HG03159 (cell line): ENCODE data around the gene RPS26.
A peak's percentile ranks its signal among the peaks of the same experiment; 100 is the strongest.
"Not testable (repeated sequence)": the region's sequence is repeated elsewhere in the genome, so short reads cannot be mapped to it uniquely, and the experiment has no call there.

Source experiments
- ATAC-seq: cut with Tn5 transposase; IDR thresholded peaks from one replicate; pipeline ENCODE4 v1.9.1; 2021; ENCODE audit warnings: mild to moderate bottlenecking, moderate library complexity; ENCODE audit not compliant: unreplicated experiment

The RPS26 gene

GRCh38 chr12:56041552-56042429, at the start of gene RPS26:
Gene RPS26, plus strand, starts transcription at chr12:56041918. Its CDS starts 249 bp downstream, at chr12:56042167.
- ATAC-seq: peak; percentile 96

GRCh38 chr12:55993230-55993853, 48.4 kb upstream of the RPS26 start:
- no peak for ATAC-seq

GRCh38 chr12:55995366-55995765, 46.4 kb upstream of the RPS26 start:
- no peak for ATAC-seq

GRCh38 chr12:55996201-55996714, 45.5 kb upstream of the RPS26 start:
- ATAC-seq: no peak

DNA sequence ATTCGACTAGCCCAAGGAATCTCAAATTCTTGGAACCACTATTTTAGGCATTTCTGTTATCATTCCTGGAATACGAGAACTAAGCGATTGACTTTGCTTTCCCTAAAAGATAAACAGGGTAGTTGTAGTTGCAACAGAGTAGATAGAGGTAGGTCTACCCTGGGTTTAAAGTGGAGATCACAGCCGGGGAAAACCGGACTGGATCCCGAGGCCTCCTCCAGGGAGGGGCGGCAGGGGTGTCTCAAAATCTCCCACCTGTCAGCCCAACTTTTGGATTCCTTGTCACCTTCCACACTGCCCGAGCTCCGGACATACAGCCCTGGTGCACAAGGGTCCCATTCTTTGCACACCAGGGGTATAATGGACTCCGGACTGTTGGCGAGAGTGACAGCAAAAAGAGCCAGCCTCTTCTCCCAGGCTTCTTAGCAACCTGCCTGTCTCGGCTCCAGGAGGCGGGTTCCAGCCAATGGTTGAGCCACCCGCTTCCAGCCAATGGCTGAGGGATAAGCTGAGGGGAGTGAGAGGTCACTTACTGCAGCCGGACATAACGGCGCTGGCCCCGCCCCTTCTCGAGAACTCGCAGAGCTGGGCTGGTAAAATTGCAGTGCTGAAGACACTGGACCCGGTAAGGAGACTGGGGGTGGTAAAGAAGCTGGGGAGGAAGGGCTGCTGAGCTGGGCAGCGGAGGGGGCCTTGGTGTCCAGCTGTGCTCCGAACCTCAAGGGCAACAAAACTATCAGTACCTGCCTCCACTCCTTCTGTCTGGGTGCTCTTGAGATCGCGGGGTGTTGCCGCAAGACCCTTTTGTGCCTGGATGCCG, 44.8 kb upstream of the RPS26 start, which contains the start of gene SUOX:
Gene SUOX, plus strand, starts transcription at position 562 of the 820 bp plus-strand sequence. CDS start 4,946 bp downstream, outside the sequence.
- peak; percentile 99 for ATAC-seq

DNA sequence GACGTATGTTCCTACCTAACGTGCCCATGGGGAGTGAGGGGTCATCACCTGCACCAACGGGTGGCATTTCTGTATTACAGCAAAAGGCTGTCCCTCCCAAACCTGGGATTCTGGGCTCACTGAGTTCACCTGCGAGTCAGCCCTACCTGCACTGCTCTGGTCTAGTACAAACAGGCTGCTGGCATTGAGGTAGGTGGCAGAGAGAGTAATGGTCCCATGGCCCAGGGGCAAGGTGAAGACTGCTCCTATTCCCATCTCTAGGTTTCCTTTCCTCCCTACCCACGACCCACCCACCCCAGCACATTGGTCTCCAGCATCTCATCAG, 44.2 kb upstream of the RPS26 start:
- ATAC-seq: no peak

GRCh38 chr12:55999522-55999921, 42.2 kb upstream of the RPS26 start:
- ATAC-seq: not testable (repeated sequence)

DNA sequence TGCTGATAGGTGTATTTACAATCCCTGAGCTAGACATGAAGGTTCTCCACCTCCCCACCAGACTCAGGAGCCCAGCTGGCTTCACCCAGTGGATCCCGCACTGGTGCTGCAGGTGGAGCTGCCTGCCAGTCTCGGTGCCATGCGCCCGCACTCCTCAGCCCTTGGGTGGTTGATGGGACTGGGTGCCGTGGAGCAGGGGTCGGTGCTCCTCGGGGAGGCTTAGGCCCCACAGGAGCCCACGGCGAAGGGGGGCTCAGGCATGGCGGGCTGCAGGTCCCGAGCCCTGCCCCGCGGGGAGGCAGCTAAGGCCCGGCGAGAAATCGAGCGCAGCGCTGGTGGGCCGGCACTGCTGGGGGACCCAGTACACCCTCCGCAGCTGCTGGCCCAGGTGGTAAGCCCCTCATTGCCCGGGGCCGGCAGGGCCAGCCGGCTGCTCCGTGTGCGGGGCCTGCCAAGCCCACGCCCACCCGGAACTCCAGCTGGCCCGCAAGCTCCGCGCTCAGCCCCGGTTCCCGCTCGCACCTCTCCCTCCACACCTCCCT, 41.6 kb upstream of the RPS26 start:
- ATAC-seq: not testable (repeated sequence)

- no peak for ATAC-seq
Observed at GRCh38 chr12:56001487-56002100, 40.1 kb upstream of the RPS26 start.

DNA sequence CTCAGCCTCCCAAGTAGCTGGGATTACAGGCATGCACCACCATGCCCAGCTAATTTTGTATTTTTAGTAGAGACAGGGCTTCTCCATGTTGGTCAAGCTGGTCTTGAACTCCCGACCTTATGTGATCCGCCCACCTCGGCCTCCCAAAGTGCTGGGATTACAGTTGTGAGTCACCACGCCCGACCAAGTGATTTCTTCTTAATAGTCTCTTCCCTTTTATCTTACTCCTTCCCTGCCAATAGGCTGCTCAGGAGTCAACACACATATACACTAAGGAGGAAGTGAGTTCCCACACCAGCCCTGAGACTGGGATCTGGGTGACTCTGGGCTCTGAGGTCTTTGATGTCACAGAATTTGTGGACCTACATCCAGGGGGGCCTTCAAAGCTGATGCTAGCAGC, 38.3 kb upstream of the RPS26 start:
- not testable (repeated sequence) for ATAC-seq

GRCh38 chr12:56004211-56004610, 37.5 kb upstream of the RPS26 start:
- ATAC-seq: no peak

GRCh38 chr12:56007564-56008559, 33.9 kb upstream of the RPS26 start:
- ATAC-seq: peak; percentile 42

DNA sequence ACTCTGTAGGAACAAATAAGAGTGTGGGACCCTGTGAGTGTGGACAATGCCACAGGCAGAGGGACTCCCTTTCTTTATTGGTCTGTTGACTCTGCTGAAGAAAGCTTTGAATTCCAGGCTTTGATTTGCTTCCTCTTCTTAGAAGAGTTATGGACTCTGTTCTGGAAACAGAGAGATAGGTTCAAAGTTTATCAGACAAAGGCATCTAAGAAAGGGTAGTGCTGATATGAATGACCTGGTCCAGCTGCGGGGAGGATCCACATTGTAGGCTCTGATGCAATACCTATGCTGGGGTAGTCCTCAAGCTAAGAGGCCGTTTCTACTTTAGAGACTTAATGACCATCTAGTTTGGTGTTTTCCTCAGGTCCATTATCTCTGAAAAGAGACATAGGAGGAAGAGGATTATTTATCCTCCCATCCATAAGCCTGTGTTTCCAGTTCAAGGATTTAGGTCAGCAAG, 31.6 kb upstream of the RPS26 start:
- ATAC-seq: no peak

DNA sequence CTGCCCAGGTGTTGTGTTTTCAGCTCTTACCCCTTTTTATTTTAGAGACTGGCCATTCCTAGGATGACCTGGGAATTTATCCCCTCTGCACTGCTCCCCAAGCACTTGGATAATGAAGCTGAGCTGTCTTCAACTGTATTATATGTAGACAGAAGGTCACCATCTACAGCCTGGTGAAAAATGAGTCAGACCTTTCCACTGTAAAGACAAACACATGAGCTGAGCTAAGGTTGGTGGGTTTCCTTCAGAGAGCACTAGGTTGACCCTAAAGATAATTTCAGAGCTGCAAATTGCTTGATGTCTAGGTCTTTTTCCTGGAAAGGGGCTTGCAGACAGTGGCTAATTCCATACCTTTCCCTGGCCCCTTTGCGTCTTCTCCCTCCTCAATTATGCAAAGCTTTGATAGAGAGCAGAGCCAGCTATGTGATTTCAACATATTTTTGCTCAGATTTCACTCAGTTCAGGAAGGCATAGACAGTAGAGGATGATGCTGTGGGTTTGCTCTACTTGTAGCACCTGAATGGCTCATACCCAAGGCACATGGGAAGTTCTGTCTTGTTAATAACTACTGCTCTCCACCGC, 30.1 kb upstream of the RPS26 start:
- ATAC-seq: no peak

DNA sequence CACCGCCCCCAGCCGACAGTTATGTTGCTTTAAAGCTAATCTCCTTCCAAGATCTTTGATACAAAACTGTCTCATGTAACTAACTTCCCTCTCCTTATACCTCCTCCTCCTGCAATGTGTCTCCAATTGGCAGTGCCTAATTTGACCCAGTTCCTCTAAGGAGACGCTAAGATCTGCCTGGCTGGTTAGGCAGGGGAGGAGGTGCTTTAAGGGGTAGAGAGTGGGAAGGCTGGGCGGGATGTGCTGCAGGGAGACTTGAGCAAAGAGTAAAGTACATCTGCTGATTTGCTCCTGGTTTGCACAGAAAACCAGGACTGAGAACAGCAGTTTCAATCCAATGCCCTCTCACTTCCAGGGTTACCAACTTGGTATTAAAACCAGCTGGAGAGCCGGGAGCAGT, 28.2 kb upstream of the RPS26 start:
- ATAC-seq: no peak

- ATAC-seq: no peak
Observed at GRCh38 chr12:56014205-56014604, 27.5 kb upstream of the RPS26 start.

- no peak for ATAC-seq
Observed at GRCh38 chr12:56017181-56017580, 24.5 kb upstream of the RPS26 start.

DNA sequence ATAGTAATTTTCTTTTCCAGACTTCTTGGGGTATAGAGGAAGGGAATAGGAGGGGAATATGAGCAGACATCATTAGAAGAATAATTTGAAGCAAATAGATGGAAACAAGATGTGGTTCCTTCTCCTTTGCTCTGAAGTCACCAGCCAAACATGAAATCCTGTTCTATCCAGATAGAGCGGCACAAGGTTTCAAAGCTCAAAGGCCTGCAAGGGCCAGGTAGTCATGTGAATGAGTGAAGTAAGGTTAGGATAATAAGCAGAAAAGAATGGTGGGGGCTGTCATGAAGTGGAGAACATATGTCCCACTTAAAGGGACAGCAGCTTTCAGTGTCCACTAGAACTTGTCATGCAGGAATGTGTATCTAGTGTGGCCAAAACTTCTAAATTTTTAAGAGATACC, 23.4 kb upstream of the RPS26 start:
- ATAC-seq: no peak
